Measurements from ENCODE around the gene TUBB2B.

DNA sequence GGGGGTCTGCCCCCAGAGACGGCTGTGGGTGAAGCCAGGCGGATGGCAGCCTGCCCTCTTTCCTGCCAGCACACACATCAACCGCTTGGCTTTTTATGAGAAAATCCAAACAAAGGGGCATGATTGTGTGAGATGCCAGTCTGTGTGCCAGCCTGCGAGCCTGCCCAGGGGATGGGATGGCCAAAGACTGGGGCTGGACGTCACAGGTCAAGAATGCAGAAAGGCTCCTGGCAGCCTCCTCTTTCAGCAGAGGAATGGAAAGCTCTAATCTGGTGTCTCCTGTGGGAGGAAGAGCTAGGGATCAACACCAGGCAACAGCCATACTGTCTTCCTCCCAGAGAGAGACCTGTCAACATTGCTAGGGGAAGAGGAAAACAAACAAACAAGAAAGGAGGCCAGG lies 15.8 kb downstream of the TUBB2B start:
- TF ChIP-seq, protein P1, sequence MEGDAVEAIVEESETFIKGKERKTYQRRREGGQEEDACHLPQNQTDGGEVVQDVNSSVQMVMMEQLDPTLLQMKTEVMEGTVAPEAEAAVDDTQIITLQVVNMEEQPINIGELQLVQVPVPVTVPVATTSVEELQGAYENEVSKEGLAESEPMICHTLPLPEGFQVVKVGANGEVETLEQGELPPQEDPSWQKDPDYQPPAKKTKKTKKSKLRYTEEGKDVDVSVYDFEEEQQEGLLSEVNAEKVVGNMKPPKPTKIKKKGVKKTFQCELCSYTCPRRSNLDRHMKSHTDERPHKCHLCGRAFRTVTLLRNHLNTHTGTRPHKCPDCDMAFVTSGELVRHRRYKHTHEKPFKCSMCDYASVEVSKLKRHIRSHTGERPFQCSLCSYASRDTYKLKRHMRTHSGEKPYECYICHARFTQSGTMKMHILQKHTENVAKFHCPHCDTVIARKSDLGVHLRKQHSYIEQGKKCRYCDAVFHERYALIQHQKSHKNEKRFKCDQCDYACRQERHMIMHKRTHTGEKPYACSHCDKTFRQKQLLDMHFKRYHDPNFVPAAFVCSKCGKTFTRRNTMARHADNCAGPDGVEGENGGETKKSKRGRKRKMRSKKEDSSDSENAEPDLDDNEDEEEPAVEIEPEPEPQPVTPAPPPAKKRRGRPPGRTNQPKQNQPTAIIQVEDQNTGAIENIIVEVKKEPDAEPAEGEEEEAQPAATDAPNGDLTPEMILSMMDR (IDR thresholded peaks at IDR 0.05): no peak
- no peak for TF ChIP-seq POLR2A (IDR thresholded peaks at IDR 0.05)

Data from uterus (tissue), 2 donors.